MCF 10A (cell line): ENCODE data around the gene GP1BB. TPM values are rescaled to one million over a fixed set of nuclear protein-coding genes. Genes with fewer than 3 reads are reported as not detected.

Experiments used
- BruUV-seq: library from RNA; stranded (reverse); fragments of 400-500 nt; replicated peaks from 2 replicates; lab custom pipeline; 2021; lab: Mats Ljungman, UMichigan
- CTCF ChIA-PET: fragments of 300-600 bp; sonication (Branson Sonifier 250); formaldehyde crosslinking; extraction: SDS; loops from one replicate; lab custom pipeline; 2021; ENCODE audit warnings: antibody characterized with exemption, inconsistent platforms; lab: Yijun Ruan, JAX
- POLR2A ChIA-PET: fragments of 300-600, 350-650 bp; sonication (Branson Sonifier 250); formaldehyde crosslinking; extraction: SDS; loops from one replicate; lab custom pipeline; 2020; ENCODE audit warnings: antibody characterized with exemption, inconsistent platforms; lab: Yijun Ruan, JAX
- DNase-seq: peaks from one replicate; pipeline ENCODE4 v3.0.0-alpha.2; 2018; ENCODE audit not compliant: unreplicated experiment
- H3K27ac Mint-ChIP-seq: one replicate; pipeline ENCODE4 v1.8.0; 2022; ENCODE audit warnings: mild to moderate bottlenecking, low read depth, mixed read lengths; ENCODE audit not compliant: unreplicated experiment
- H3K27me3 Mint-ChIP-seq: one replicate; pipeline ENCODE4 v1.8.0; 2022; ENCODE audit warnings: mixed read lengths; ENCODE audit not compliant: insufficient read depth, unreplicated experiment
- H3K36me3 Mint-ChIP-seq: one replicate; pipeline ENCODE4 v1.8.0; 2022; ENCODE audit warnings: mild to moderate bottlenecking, moderate library complexity, mixed read lengths; ENCODE audit not compliant: insufficient read depth, unreplicated experiment
- H3K4me1 Mint-ChIP-seq: one replicate; pipeline ENCODE4 v1.8.0; 2022; ENCODE audit warnings: mixed read lengths; ENCODE audit not compliant: insufficient read depth, unreplicated experiment
- H3K4me3 Mint-ChIP-seq: one replicate; pipeline ENCODE4 v1.8.0; 2022; ENCODE audit warnings: mild to moderate bottlenecking, moderate library complexity, mixed read lengths; ENCODE audit not compliant: unreplicated experiment
- H3K9me3 Mint-ChIP-seq: one replicate; pipeline ENCODE4 v1.8.0; 2022; ENCODE audit warnings: mixed read lengths; ENCODE audit not compliant: unreplicated experiment
- intact Hi-C: fragments of 100-400 bp; cut with micrococcal nuclease; formaldehyde crosslinking; loops from 2 replicates; pipeline ENCODE4 v1.14.1; 2022
- total RNA-seq: library from RNA; stranded (reverse); gene quantifications from 2 replicates; pipeline ENCODE4 v1.2.3, GENCODE V29; 2022
- TF ChIP-seq, protein P1 (sequence below): fragments of 200-600 bp; IDR thresholded peaks from one replicate; pipeline ENCODE4 v1.8.0; 2022; ENCODE audit warnings: antibody characterized with exemption, mild to moderate bottlenecking; ENCODE audit not compliant: unreplicated experiment

Gene GP1BB
- total RNA-seq, 1 experiment from 2014 or later, result 0.37 TPM

- peaks cover 6% of the 10 kb centered on the region for H3K36me3 Mint-ChIP-seq
- CTCF ChIA-PET, result interaction anchor here (0.6 to 2.2 kb wide), 4 partner anchors 17 to 323 kb away, joined by 3 to 9 read pairs (median 4); no protein-coding TSS in a partner anchor
- H3K9me3 Mint-ChIP-seq, result no peaks in the 10 kb centered on the region
- H3K27ac Mint-ChIP-seq, result no peak overlapping the region
- H3K4me3 Mint-ChIP-seq, result no peak overlapping the region
- no peak for DNase-seq
- TF ChIP-seq, protein P1, sequence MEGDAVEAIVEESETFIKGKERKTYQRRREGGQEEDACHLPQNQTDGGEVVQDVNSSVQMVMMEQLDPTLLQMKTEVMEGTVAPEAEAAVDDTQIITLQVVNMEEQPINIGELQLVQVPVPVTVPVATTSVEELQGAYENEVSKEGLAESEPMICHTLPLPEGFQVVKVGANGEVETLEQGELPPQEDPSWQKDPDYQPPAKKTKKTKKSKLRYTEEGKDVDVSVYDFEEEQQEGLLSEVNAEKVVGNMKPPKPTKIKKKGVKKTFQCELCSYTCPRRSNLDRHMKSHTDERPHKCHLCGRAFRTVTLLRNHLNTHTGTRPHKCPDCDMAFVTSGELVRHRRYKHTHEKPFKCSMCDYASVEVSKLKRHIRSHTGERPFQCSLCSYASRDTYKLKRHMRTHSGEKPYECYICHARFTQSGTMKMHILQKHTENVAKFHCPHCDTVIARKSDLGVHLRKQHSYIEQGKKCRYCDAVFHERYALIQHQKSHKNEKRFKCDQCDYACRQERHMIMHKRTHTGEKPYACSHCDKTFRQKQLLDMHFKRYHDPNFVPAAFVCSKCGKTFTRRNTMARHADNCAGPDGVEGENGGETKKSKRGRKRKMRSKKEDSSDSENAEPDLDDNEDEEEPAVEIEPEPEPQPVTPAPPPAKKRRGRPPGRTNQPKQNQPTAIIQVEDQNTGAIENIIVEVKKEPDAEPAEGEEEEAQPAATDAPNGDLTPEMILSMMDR, result no peak
- intact Hi-C loops, result no loop called here
- POLR2A ChIA-PET, result no interaction called here
- H3K27me3 Mint-ChIP-seq, result peaks cover 17% of the 10 kb centered on the region
- BruUV-seq, result no TSS peak
- H3K4me1 Mint-ChIP-seq, result peaks cover 9% of the 10 kb centered on the region
These were observed 36.2 kb downstream of the GP1BB start for GRCh38 chr22:19759427-19760057.

DNA sequence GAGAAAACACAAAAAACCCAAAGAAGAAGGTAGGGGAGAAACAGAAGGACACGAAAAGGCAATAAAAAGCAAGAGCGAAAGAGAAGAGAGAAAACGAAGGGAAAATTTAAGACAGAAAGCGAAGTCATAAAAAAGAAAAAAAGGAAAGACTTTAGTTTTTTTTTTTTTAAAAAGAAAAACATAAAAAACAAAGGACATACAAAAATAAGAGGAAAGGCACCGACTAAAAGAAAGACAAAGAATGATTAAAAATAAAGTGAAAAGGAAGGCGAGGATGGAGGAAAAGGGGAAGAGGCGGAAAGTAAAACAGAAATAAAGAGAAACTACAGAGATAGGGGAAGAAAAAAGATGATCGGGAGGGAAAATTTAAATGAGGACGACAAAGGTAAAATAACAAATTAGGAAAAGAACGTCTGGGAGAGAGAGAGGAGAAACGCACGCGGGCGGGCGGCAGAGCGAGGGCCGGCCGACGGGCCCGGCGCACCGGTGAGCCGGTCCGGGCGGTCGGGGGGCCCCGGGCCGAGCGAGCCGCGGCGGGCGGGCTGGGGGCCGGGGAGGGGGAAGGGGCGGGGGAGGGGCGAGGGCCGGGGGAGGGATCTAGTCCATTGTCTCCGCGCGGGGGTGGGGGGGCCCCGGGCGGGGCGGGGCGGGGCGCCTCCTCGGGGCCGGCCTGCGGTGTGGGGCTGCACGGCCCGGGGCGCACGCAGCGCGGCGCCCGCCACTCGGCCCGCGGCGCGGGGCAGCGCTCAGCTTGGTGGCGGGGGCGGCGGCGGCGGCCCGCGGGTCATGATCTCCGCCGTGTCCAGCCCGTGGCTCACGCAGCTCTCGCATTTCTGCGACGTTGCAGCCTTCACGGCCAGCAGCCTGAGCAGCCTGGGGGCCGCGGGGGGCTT lies 37.0 kb downstream of the GP1BB start, which contains the start of gene TBX1:
Gene TBX1 (plus strand): TSS at position 721 of the 893 bp plus-strand sequence. CDS start 66 bp downstream, at position 787.
- BruUV-seq, result no TSS peak
- TF ChIP-seq, protein P1, result no peak
- peaks cover 9% of the 10 kb centered on the region for H3K4me1 Mint-ChIP-seq
- POLR2A ChIA-PET, result no interaction called here
- H3K27ac Mint-ChIP-seq, result no peak within 1 kb of the TSS
- intact Hi-C loops, result no loop called here
- peaks cover 16% of the 10 kb centered on the region for H3K27me3 Mint-ChIP-seq
- CTCF ChIA-PET, result interaction anchor here (0.6 to 0.8 kb wide), 2 partner anchors 17 to 20 kb away, joined by 3 to 5 read pairs; no protein-coding TSS in a partner anchor
- DNase-seq, result no peak
- no peak within 1 kb of the TSS for H3K4me3 Mint-ChIP-seq
- H3K36me3 Mint-ChIP-seq, result peaks cover 6% of the 10 kb centered on the region
- no peaks in the 10 kb centered on the region for H3K9me3 Mint-ChIP-seq

DNA sequence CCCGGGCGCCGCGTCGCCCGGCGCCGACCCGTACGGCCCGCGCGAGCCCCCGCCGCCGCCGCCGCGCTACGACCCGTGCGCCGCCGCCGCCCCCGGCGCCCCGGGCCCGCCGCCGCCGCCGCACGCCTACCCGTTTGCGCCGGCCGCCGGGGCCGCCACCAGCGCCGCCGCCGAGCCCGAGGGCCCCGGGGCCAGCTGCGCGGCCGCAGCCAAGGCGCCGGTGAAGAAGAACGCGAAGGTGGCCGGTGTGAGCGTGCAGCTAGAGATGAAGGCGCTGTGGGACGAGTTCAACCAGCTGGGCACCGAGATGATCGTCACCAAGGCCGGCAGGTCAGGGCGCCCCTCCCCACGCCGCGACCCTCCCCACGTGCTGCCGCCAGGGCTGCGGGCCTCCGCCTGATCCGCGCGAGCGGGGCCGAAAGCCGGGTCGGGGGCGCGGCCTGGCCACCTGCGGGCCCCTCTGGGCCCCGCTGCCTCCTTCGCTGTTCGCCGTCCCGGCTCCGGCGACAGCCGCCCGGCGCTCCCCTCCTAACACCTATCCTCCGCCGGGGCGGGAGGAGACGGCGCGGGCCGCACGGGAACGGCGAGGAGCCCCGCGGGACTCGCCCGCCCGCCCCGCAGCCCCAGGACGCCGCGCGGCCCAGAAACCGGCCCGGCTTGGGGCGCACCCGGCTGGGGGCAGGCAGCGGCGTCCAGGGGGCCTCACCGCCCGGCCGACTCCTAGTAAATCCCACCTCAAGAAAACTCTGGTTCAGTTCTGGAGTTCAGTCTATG lies 37.8 kb downstream of the GP1BB start:
- no peak for DNase-seq
- Mint-ChIP-seq H3K27me3 (peaks cover 16% of the 10 kb centered on the region), H3K4me1 (peaks cover 9% of the 10 kb centered on the region), H3K4me3 (no peak overlapping the region), H3K9me3 (no peaks in the 10 kb centered on the region), H3K36me3 (peaks cover 6% of the 10 kb centered on the region), H3K27ac (no peak overlapping the region)
- POLR2A ChIA-PET, result no interaction called here
- intact Hi-C loops, result no loop called here
- CTCF ChIA-PET, result no interaction called here
- TF ChIP-seq, protein P1, result no peak
- no TSS peak for BruUV-seq
